Astrocyte (in vitro differentiated cells and primary cell): ENCODE measurements around the gene ZAP70. TPM values are rescaled to one million over a fixed set of nuclear protein-coding genes. Genes with fewer than 3 reads are reported as not detected.

ENCODE experiments used
- DNase-seq: peaks from one replicate; pipeline ENCODE4 v3.0.0-alpha.2; 2010; ENCODE audit warnings: low read depth
- FAIRE-seq: peaks from 2 replicates; lab custom pipeline; 2011; peaks lifted over from hg19 to GRCh38; lab: Jason Lieb, UNC
- H2AFZ ChIP-seq: 2 replicates; pipeline ENCODE4 v1.6.0; 2012; ENCODE audit warnings: low read depth, low read length, inconsistent platforms
- H3K27ac ChIP-seq: 2 replicates; pipeline ENCODE4 v1.5.1; 2011; ENCODE audit warnings: low read depth, low read length, inconsistent platforms
- H3K27me3 ChIP-seq: 2 replicates; pipeline ENCODE4 v1.6.0; 2011; ENCODE audit warnings: low read length, inconsistent platforms; ENCODE audit not compliant: insufficient read depth
- H3K36me3 ChIP-seq: 2 replicates; pipeline ENCODE4 v1.5.1; 2011; ENCODE audit warnings: low read length, inconsistent platforms; ENCODE audit not compliant: insufficient read depth
- H3K4me1 ChIP-seq: 2 replicates; pipeline ENCODE4 v1.5.1; 2011; ENCODE audit warnings: low read length, inconsistent platforms; ENCODE audit not compliant: insufficient read depth
- H3K4me2 ChIP-seq: 2 replicates; pipeline ENCODE4 v1.6.0; 2012; ENCODE audit warnings: low read length, inconsistent platforms
- H3K4me3 ChIP-seq: 2 replicates; pipeline ENCODE4 v1.5.1; 2011; ENCODE audit warnings: low read depth, mild to moderate bottlenecking, low read length, inconsistent platforms; ENCODE audit not compliant: insufficient read depth
- H3K79me2 ChIP-seq: 2 replicates; pipeline ENCODE4 v1.6.0; 2012; ENCODE audit warnings: mild to moderate bottlenecking, low read length, inconsistent platforms; ENCODE audit not compliant: insufficient read depth
- H3K9ac ChIP-seq: 2 replicates; pipeline ENCODE4 v1.6.0; 2012; ENCODE audit warnings: mild to moderate bottlenecking, low read length, inconsistent platforms
- H3K9me3 ChIP-seq: 2 replicates; pipeline ENCODE4 v1.5.1; 2012; ENCODE audit warnings: low read depth, mild to moderate bottlenecking, low read length, inconsistent platforms; ENCODE audit not compliant: insufficient read depth
- H4K20me1 ChIP-seq: 2 replicates; pipeline ENCODE4 v1.6.0; 2012; ENCODE audit warnings: low read length, inconsistent platforms; ENCODE audit not compliant: insufficient read depth
- H3K27ac Mint-ChIP-seq: one replicate; pipeline ENCODE4 v1.8.0; 2021; ENCODE audit warnings: mild to moderate bottlenecking, mixed read lengths; ENCODE audit not compliant: unreplicated experiment
- H3K27me3 Mint-ChIP-seq: one replicate; pipeline ENCODE4 v1.8.0; 2021; ENCODE audit warnings: low read depth, mixed read lengths; ENCODE audit not compliant: unreplicated experiment
- H3K36me3 Mint-ChIP-seq: one replicate; pipeline ENCODE4 v1.8.0; 2021; ENCODE audit warnings: low read depth, mixed read lengths; ENCODE audit not compliant: unreplicated experiment
- H3K4me1 Mint-ChIP-seq: one replicate; pipeline ENCODE4 v1.8.0; 2021; ENCODE audit warnings: low read depth, mixed read lengths; ENCODE audit not compliant: unreplicated experiment
- H3K4me3 Mint-ChIP-seq: one replicate; pipeline ENCODE4 v1.8.0; 2021; ENCODE audit warnings: mild to moderate bottlenecking, moderate library complexity, mixed read lengths; ENCODE audit not compliant: unreplicated experiment
- H3K9me3 Mint-ChIP-seq: one replicate; pipeline ENCODE4 v1.8.0; 2021; ENCODE audit warnings: mild to moderate bottlenecking, mixed read lengths; ENCODE audit not compliant: unreplicated experiment
- EZH2 ChIP-seq: IDR thresholded peaks from 2 replicates; pipeline ENCODE4 v1.6.1; 2012; ENCODE audit warnings: mild to moderate bottlenecking, low read length, inconsistent platforms; ENCODE audit not compliant: insufficient read depth
- total RNA-seq: library from RNA; stranded (reverse); gene quantifications from 2 replicates; pipeline ENCODE4 v1.2.1, GENCODE V29; 2021
- TF ChIP-seq, protein P1 (sequence below): IDR thresholded peaks from 2 replicates; pipeline ENCODE4 v1.5.1; 2011; ENCODE audit warnings: low read depth, mild to moderate bottlenecking, inconsistent platforms, low read length, moderate library complexity; ENCODE audit not compliant: insufficient read depth

Gene ZAP70
- total RNA-seq, 1 donor from 2014 or later, result 0.73 TPM

DNA sequence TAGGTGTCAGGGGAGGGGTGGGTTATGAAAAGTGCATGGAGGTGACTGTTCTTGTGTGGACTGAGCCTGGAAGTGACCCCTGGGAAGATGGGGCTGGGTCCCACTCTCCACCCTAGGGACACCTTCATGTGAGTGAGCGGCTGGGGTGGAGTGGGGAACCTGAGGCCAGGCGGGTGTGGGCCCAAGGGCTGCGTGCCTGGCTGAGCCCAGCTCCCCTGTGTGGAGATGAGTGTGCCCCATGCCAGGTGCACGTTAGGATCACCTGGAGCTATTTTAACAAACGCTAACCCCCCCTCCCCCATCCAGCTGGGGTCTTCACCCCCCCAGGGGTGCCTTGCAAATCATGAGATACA is 26.5 kb downstream of the ZAP70 start:
- DNase-seq (no peak), FAIRE-seq (no peak)
- peaks cover 10% of the 10 kb centered on the region for H3K4me1 Mint-ChIP-seq
- TF ChIP-seq EZH2, result no peak
- TF ChIP-seq, protein P1, sequence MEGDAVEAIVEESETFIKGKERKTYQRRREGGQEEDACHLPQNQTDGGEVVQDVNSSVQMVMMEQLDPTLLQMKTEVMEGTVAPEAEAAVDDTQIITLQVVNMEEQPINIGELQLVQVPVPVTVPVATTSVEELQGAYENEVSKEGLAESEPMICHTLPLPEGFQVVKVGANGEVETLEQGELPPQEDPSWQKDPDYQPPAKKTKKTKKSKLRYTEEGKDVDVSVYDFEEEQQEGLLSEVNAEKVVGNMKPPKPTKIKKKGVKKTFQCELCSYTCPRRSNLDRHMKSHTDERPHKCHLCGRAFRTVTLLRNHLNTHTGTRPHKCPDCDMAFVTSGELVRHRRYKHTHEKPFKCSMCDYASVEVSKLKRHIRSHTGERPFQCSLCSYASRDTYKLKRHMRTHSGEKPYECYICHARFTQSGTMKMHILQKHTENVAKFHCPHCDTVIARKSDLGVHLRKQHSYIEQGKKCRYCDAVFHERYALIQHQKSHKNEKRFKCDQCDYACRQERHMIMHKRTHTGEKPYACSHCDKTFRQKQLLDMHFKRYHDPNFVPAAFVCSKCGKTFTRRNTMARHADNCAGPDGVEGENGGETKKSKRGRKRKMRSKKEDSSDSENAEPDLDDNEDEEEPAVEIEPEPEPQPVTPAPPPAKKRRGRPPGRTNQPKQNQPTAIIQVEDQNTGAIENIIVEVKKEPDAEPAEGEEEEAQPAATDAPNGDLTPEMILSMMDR, result no peak
- Histone ChIP-seq H4K20me1 (no peaks in the 10 kb centered on the region), H3K79me2 (no peaks in the 10 kb centered on the region), H3K36me3 (no peaks in the 10 kb centered on the region), H3K4me3 (no peak overlapping the region), H3K4me2 (no peak overlapping the region), H3K9me3 (no peaks in the 10 kb centered on the region), H3K9ac (no peak overlapping the region), H3K4me1 (peaks cover 6% of the 10 kb centered on the region), H3K27ac (no peak overlapping the region), H2AFZ (no peak overlapping the region), H3K27me3 (no peaks in the 10 kb centered on the region)
- peaks cover 20% of the 10 kb centered on the region for H3K27me3 Mint-ChIP-seq
- peaks cover 3% of the 10 kb centered on the region for H3K9me3 Mint-ChIP-seq
- no peak overlapping the region for H3K27ac Mint-ChIP-seq
- peaks cover 5% of the 10 kb centered on the region for H3K36me3 Mint-ChIP-seq
- H3K4me3 Mint-ChIP-seq, result no peak overlapping the region

DNA sequence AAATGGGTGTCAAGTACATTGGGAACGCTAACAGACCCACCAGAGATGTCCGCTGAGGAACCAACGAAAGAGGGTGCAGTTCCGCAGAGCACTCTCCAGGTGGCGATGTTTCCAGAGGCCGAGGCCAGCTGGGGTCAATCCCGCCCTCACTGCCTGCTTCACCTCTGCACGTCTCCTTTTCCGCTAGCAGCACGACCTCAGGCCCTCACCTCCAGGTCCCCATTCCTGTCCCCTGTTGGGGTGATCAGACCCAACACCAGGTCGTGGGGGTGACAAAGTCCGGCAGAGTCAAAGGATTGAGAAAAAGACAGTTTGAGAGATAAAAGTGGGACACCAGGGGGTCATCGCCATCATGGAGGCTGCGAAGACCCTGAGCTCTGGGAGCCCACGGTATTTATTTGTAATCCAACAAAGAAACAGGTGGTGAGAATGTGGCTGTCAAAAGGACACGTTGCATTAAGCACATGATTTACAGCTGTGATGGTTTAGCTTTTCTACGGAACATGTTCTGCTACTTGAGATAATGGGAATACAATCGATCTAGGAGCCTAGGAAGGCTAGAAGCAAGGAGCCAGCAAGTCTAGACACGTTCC is 27.3 kb downstream of the ZAP70 start:
- peaks cover 3% of the 10 kb centered on the region for H3K9me3 Mint-ChIP-seq
- H3K27ac ChIP-seq, result no peak overlapping the region
- peaks cover 5% of the 10 kb centered on the region for H3K36me3 Mint-ChIP-seq
- H3K27ac Mint-ChIP-seq, result peak overlapping the region; percentile 69
- peaks cover 6% of the 10 kb centered on the region for H3K4me1 ChIP-seq
- peaks cover 20% of the 10 kb centered on the region for H3K27me3 Mint-ChIP-seq
- H3K27me3 ChIP-seq, result no peaks in the 10 kb centered on the region
- DNase-seq (no peak), FAIRE-seq (no peak)
- H3K79me2 ChIP-seq, result no peaks in the 10 kb centered on the region
- H3K4me3 ChIP-seq, result no peak overlapping the region
- no peak overlapping the region for H3K4me3 Mint-ChIP-seq
- no peaks in the 10 kb centered on the region for H3K36me3 ChIP-seq
- H4K20me1 ChIP-seq, result no peaks in the 10 kb centered on the region
- H3K9me3 ChIP-seq, result no peaks in the 10 kb centered on the region
- TF ChIP-seq, protein P1, result peak; percentile 51
- TF ChIP-seq EZH2, result no peak
- H2AFZ ChIP-seq, result no peak overlapping the region
- no peak overlapping the region for H3K9ac ChIP-seq
- H3K4me1 Mint-ChIP-seq, result peaks cover 10% of the 10 kb centered on the region
- no peak overlapping the region for H3K4me2 ChIP-seq

DNA sequence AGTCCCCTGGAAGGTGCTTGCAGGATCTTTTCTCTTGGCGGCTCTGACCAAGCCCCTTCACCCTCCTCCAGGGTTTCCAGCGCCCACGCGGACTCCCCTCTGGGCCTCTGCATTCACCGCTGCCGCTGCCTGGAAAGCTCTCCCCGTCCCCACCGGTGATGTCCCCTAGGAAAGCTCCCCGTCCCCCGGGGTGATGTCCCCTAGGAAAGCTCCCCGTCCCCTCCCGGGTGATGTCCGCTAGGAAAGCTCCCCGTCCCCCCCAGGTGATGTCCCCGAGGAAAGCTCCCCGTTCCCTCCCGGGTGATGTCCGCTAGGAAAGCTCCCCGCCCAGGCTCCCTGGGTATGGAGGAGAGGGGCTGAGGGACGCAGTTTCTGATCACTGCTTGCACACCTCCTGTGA is 27.9 kb downstream of the ZAP70 start:
- DNase-seq (no peak), FAIRE-seq (no peak)
- TF ChIP-seq, protein P1, result no peak
- no peak for TF ChIP-seq EZH2
- no peaks in the 10 kb centered on the region for H4K20me1 ChIP-seq
- no peaks in the 10 kb centered on the region for H3K27me3 ChIP-seq
- no peak overlapping the region for H3K4me3 Mint-ChIP-seq
- peaks cover 5% of the 10 kb centered on the region for H3K36me3 Mint-ChIP-seq
- no peaks in the 10 kb centered on the region for H3K9me3 ChIP-seq
- peaks cover 19% of the 10 kb centered on the region for H3K27me3 Mint-ChIP-seq
- no peak overlapping the region for H3K27ac Mint-ChIP-seq
- peaks cover 3% of the 10 kb centered on the region for H3K9me3 Mint-ChIP-seq
- no peak overlapping the region for H3K27ac ChIP-seq
- no peaks in the 10 kb centered on the region for H3K79me2 ChIP-seq
- no peak overlapping the region for H3K9ac ChIP-seq
- H3K4me1 Mint-ChIP-seq, result peaks cover 10% of the 10 kb centered on the region
- no peak overlapping the region for H3K4me2 ChIP-seq
- no peak overlapping the region for H3K4me3 ChIP-seq
- H2AFZ ChIP-seq, result no peak overlapping the region
- H3K4me1 ChIP-seq, result peaks cover 6% of the 10 kb centered on the region
- no peaks in the 10 kb centered on the region for H3K36me3 ChIP-seq
